ENCODE data around the gene CFAP65. TPM values are rescaled to one million over a fixed set of nuclear protein-coding genes. Genes with fewer than 3 reads are reported as not detected.

The CFAP65 gene
- total RNA-seq, 1 donor from 2014 or later: not detected

DNA sequence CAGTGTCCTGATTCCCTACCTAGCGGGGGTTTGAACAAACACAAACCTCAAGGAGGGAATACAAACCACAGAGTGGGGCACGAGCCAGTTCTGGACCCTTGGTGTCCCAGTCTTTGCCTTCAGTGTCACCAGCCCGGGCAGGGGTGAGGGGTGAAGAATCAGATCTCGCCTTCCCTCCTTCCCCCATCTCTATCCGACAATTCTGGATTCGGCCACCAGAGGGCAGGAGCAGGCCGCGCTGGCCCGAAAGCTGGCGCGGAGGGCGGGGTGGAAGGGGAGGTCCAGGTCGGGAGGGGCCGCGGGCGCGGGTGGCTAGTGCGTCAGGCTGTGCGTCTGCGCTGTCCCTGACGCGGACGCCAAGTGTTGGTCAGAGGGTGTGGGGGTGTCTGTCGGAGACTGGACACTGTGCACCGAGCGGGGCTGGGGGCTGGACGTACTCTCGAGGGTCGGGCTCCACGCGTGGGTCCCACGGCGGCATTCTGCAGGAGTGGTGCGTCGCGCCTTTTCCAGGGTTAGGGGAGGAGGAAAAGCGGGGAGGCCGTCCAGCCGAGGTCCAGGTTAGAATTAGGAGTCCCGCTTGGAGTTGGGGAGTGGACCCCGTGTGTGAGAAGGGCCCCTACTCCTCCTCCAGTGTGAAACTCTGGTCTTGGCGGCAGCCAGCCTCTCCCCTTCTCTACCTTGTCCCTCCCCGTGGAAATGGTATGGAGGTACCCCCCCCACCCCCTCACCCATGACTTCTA, 45.2 kb downstream of the CFAP65 start:
- no peak overlapping the region for H3K27ac ChIP-seq (ENCODE audit: low read depth, low read length)
- peaks cover 70% of the 10 kb centered on the region in 3 donors for H3K27me3 ChIP-seq (ENCODE audit: control insufficient read depth in 3 of 3, insufficient read depth in 3 of 3, low read length in 3 of 3)
- peak overlapping the region in 2 of 3 donors; percentile 32 to 54 for H3K9ac ChIP-seq (ENCODE audit: low read depth in 1 of 3, low read length in 3 of 3)

DNA sequence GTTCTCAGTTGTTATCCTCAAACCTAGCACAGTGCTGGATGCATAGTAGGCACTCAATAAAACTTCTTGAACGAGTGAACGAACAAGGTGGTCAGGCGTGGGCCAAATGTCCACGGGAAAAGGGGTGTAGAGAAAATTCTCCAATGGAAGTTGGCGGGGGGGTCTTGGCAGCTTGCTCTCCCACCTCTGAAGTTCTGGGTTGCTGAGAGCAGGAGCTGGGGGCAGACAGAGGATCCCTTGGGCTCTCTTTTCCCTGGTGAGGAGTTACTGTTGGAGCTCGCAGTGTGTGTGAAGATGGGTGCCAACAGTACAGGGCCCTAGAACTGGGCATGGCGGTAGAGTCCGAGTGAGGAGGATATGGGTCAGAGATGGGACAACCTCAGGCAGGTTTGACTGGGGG, 45.8 kb downstream of the CFAP65 start:
- H3K27me3 ChIP-seq (ENCODE audit: control insufficient read depth in 3 of 3, insufficient read depth in 3 of 3, low read length in 3 of 3): peaks cover 70% of the 10 kb centered on the region in 3 donors
- peak overlapping the region in 1 of 3 donors; percentile 66 for H3K4me3 ChIP-seq (ENCODE audit: low read length in 3 of 3)
- no peaks in the 10 kb centered on the region for H3K36me3 ChIP-seq (ENCODE audit: control insufficient read depth in 3 of 3, insufficient read depth in 3 of 3, low read length in 3 of 3)
- H3K9me3 ChIP-seq (ENCODE audit: control insufficient read depth in 3 of 3, low read length in 3 of 3): no peaks in the 10 kb centered on the region
- no peak overlapping the region for H3K9ac ChIP-seq (ENCODE audit: low read depth in 1 of 3, low read length in 3 of 3)
- no peak overlapping the region for H3K27ac ChIP-seq (ENCODE audit: low read depth, low read length)
- peaks cover 20 to 26% (median 24%) of the 10 kb centered on the region in 3 donors for H3K4me1 ChIP-seq (ENCODE audit: control insufficient read depth in 3 of 3, insufficient read depth in 3 of 3, low read length in 3 of 3)

More for the DNA sequence above, 45.2 kb downstream of the CFAP65 start:
- no peaks in the 10 kb centered on the region for H3K9me3 ChIP-seq (ENCODE audit: control insufficient read depth in 3 of 3, low read length in 3 of 3)
- no peaks in the 10 kb centered on the region for H3K36me3 ChIP-seq (ENCODE audit: control insufficient read depth in 3 of 3, insufficient read depth in 3 of 3, low read length in 3 of 3)
- H3K4me1 ChIP-seq (ENCODE audit: control insufficient read depth in 3 of 3, insufficient read depth in 3 of 3, low read length in 3 of 3): peaks cover 20 to 26% (median 24%) of the 10 kb centered on the region in 3 donors
- H3K4me3 ChIP-seq (ENCODE audit: low read length in 3 of 3): peak overlapping the region; percentile 48 to 66 (median 65)

GRCh38 chr2:218993345-218994315, 47.7 kb downstream of the CFAP65 start, which contains the start of gene CRYBA2:
CRYBA2 (minus strand) TSS chr2:218993422; CDS start chr2:218993176, 246 bp downstream.
- Histone ChIP-seq H3K27me3 (ENCODE audit: control insufficient read depth in 3 of 3, insufficient read depth in 3 of 3, low read length in 3 of 3) (peaks cover 75 to 80% (median 78%) of the 10 kb centered on the region in 3 donors), H3K4me3 (ENCODE audit: low read length in 3 of 3) (peak within 1 kb of the TSS; percentile 23 to 66 (median 54)), H3K27ac (ENCODE audit: low read depth, low read length) (no peak within 1 kb of the TSS), H3K9me3 (ENCODE audit: control insufficient read depth in 3 of 3, low read length in 3 of 3) (no peaks in the 10 kb centered on the region), H3K36me3 (ENCODE audit: control insufficient read depth in 3 of 3, insufficient read depth in 3 of 3, low read length in 3 of 3) (no peaks in the 10 kb centered on the region), H3K4me1 (ENCODE audit: control insufficient read depth in 3 of 3, insufficient read depth in 3 of 3, low read length in 3 of 3) (peaks cover 20 to 26% (median 24%) of the 10 kb centered on the region in 3 donors), H3K9ac (ENCODE audit: low read depth in 1 of 3, low read length in 3 of 3) (peak within 1 kb of the TSS in 2 of 3 donors; percentile 45)

GRCh38 chr2:218992703-218993344, 48.5 kb downstream of the CFAP65 start:
- peak overlapping the region in 1 of 3 donors; percentile 45 for H3K9ac ChIP-seq (ENCODE audit: low read depth in 1 of 3, low read length in 3 of 3)
- H3K36me3 ChIP-seq (ENCODE audit: control insufficient read depth in 3 of 3, insufficient read depth in 3 of 3, low read length in 3 of 3): no peaks in the 10 kb centered on the region
- H3K9me3 ChIP-seq (ENCODE audit: control insufficient read depth in 3 of 3, low read length in 3 of 3): no peaks in the 10 kb centered on the region
- peaks cover 80 to 88% (median 84%) of the 10 kb centered on the region in 3 donors for H3K27me3 ChIP-seq (ENCODE audit: control insufficient read depth in 3 of 3, insufficient read depth in 3 of 3, low read length in 3 of 3)
- H3K4me3 ChIP-seq (ENCODE audit: low read length in 3 of 3): peak overlapping the region in 2 of 3 donors; percentile 54 to 66
- H3K4me1 ChIP-seq (ENCODE audit: control insufficient read depth in 3 of 3, insufficient read depth in 3 of 3, low read length in 3 of 3): peaks cover 20 to 26% (median 24%) of the 10 kb centered on the region in 3 donors
- H3K27ac ChIP-seq (ENCODE audit: low read depth, low read length): no peak overlapping the region

DNA sequence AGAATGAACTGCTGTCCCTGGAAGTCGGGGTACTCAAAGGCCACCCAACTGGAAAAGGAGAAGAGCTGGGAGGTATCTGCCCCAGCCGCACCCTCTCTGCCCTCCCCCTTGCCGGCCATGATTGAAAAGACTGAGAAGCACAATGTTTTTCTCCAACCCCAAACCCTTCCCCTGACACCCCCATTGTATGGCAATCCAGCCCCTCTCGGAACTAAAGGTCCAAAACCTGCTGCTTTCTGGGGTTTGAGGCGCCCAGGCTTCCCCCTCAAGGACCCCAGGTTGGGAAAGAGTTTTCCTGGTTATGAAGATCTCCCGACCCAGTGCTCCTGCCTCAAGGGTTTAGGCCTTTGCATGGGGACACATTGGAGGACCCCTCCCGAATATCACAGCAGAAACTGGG, 49.1 kb downstream of the CFAP65 start:
- Histone ChIP-seq H3K9ac (ENCODE audit: low read depth in 1 of 3, low read length in 3 of 3) (no peak overlapping the region), H3K4me3 (ENCODE audit: low read length in 3 of 3) (no peak overlapping the region), H3K9me3 (ENCODE audit: control insufficient read depth in 3 of 3, low read length in 3 of 3) (no peaks in the 10 kb centered on the region), H3K27me3 (ENCODE audit: control insufficient read depth in 3 of 3, insufficient read depth in 3 of 3, low read length in 3 of 3) (peaks cover 86 to 93% (median 87%) of the 10 kb centered on the region in 3 donors), H3K4me1 (ENCODE audit: control insufficient read depth in 3 of 3, insufficient read depth in 3 of 3, low read length in 3 of 3) (peaks cover 20 to 26% (median 24%) of the 10 kb centered on the region in 3 donors), H3K27ac (ENCODE audit: low read depth, low read length) (no peak overlapping the region), H3K36me3 (ENCODE audit: control insufficient read depth in 3 of 3, insufficient read depth in 3 of 3, low read length in 3 of 3) (no peaks in the 10 kb centered on the region)

- H3K9ac ChIP-seq (ENCODE audit: low read depth in 1 of 3, low read length in 3 of 3): no peak overlapping the region
- H3K27me3 ChIP-seq (ENCODE audit: control insufficient read depth in 3 of 3, insufficient read depth in 3 of 3, low read length in 3 of 3): peaks cover 90 to 97% (median 91%) of the 10 kb centered on the region in 3 donors
- H3K4me3 ChIP-seq (ENCODE audit: low read length in 3 of 3): no peak overlapping the region
- H3K9me3 ChIP-seq (ENCODE audit: control insufficient read depth in 3 of 3, low read length in 3 of 3): no peaks in the 10 kb centered on the region
- no peaks in the 10 kb centered on the region for H3K36me3 ChIP-seq (ENCODE audit: control insufficient read depth in 3 of 3, insufficient read depth in 3 of 3, low read length in 3 of 3)
- H3K27ac ChIP-seq (ENCODE audit: low read depth, low read length): no peak overlapping the region
- peaks cover 20 to 26% (median 24%) of the 10 kb centered on the region in 3 donors for H3K4me1 ChIP-seq (ENCODE audit: control insufficient read depth in 3 of 3, insufficient read depth in 3 of 3, low read length in 3 of 3)
These were observed 49.6 kb downstream of the CFAP65 start for GRCh38 chr2:218991674-218992168.

DNA sequence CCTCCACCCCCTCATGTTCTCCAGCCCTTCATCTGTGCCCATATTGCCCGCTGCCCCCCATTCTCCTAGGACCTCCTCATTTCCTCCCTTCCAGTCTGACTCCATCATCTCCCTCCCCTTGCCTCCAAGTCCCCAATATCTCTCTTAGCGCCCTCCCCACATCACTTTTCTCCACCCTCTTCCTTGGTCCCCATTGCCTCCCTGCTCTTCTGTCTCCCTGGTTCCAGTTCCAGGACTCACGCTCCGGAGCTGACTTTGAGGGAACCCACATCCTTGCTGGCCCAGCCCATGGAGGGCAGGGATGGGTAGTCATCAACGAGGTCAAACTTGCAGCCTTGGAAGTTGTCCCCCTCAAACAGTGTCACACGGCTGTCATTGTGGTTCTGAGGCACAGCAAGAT, 50.7 kb downstream of the CFAP65 start:
- H3K9ac ChIP-seq (ENCODE audit: low read depth in 1 of 3, low read length in 3 of 3): no peak overlapping the region
- H3K27ac ChIP-seq (ENCODE audit: low read depth, low read length): no peak overlapping the region
- no peaks in the 10 kb centered on the region for H3K36me3 ChIP-seq (ENCODE audit: control insufficient read depth in 3 of 3, insufficient read depth in 3 of 3, low read length in 3 of 3)
- peaks cover 95 to 98% (median 95%) of the 10 kb centered on the region in 3 donors for H3K27me3 ChIP-seq (ENCODE audit: control insufficient read depth in 3 of 3, insufficient read depth in 3 of 3, low read length in 3 of 3)
- H3K4me1 ChIP-seq (ENCODE audit: control insufficient read depth in 3 of 3, insufficient read depth in 3 of 3, low read length in 3 of 3): peaks cover 12 to 18% (median 16%) of the 10 kb centered on the region in 3 donors
- no peaks in the 10 kb centered on the region for H3K9me3 ChIP-seq (ENCODE audit: control insufficient read depth in 3 of 3, low read length in 3 of 3)
- no peak overlapping the region for H3K4me3 ChIP-seq (ENCODE audit: low read length in 3 of 3)

GRCh38 chr2:218990052-218990451, 51.3 kb downstream of the CFAP65 start:
- Histone ChIP-seq H3K27ac (ENCODE audit: low read depth, low read length) (no peak overlapping the region), H3K27me3 (ENCODE audit: control insufficient read depth in 3 of 3, insufficient read depth in 3 of 3, low read length in 3 of 3) (peaks cover 93 to 96% (median 94%) of the 10 kb centered on the region in 3 donors), H3K36me3 (ENCODE audit: control insufficient read depth in 3 of 3, insufficient read depth in 3 of 3, low read length in 3 of 3) (no peaks in the 10 kb centered on the region), H3K9ac (ENCODE audit: low read depth in 1 of 3, low read length in 3 of 3) (no peak overlapping the region), H3K4me1 (ENCODE audit: control insufficient read depth in 3 of 3, insufficient read depth in 3 of 3, low read length in 3 of 3) (peaks cover 12 to 19% (median 16%) of the 10 kb centered on the region in 3 donors), H3K4me3 (ENCODE audit: low read length in 3 of 3) (no peak overlapping the region), H3K9me3 (ENCODE audit: control insufficient read depth in 3 of 3, low read length in 3 of 3) (no peaks in the 10 kb centered on the region)

GRCh38 chr2:218988650-218989049, 52.7 kb downstream of the CFAP65 start:
- Histone ChIP-seq H3K4me3 (ENCODE audit: low read length in 3 of 3) (no peak overlapping the region), H3K27me3 (ENCODE audit: control insufficient read depth in 3 of 3, insufficient read depth in 3 of 3, low read length in 3 of 3) (peaks cover 94 to 95% (median 94%) of the 10 kb centered on the region in 3 donors), H3K9ac (ENCODE audit: low read depth in 1 of 3, low read length in 3 of 3) (no peak overlapping the region), H3K27ac (ENCODE audit: low read depth, low read length) (no peak overlapping the region), H3K4me1 (ENCODE audit: control insufficient read depth in 3 of 3, insufficient read depth in 3 of 3, low read length in 3 of 3) (peaks cover 20 to 25% (median 22%) of the 10 kb centered on the region in 3 donors), H3K36me3 (ENCODE audit: control insufficient read depth in 3 of 3, insufficient read depth in 3 of 3, low read length in 3 of 3) (no peaks in the 10 kb centered on the region), H3K9me3 (ENCODE audit: control insufficient read depth in 3 of 3, low read length in 3 of 3) (no peaks in the 10 kb centered on the region)

Data from skeletal muscle tissue (tissue), 4 donors.